Esophagus muscularis mucosa (tissue), 3 donors: ENCODE data around the gene TMEM220.

Source experiments
- CTCF ChIP-seq, 3 experiments: fragments of 200-600 bp in 2 of 3; fragments of 450-650 bp in 1 of 3; sonication (generic) in 2 of 3; IDR thresholded peaks; one replicate each; pipeline ENCODE4 v1.5.1; 2017 to 2019; ENCODE audit warnings: antibody characterized with exemption in 3 of 3, mild to moderate bottlenecking in 2 of 3, moderate library complexity in 1 of 3
- POLR2A ChIP-seq: fragments of 450-650 bp; IDR thresholded peaks from one replicate; pipeline ENCODE4 v1.6.1; 2017; ENCODE audit warnings: antibody characterized with exemption, moderate library complexity, mild to moderate bottlenecking, low read depth

- TF ChIP-seq CTCF (IDR thresholded peaks at IDR 0.05) (no peak), POLR2A (no peak)
Measured at GRCh38 chr17:10775740-10776356, 46.0 kb upstream of the TMEM220 start.
